ENCODE results near the gene GTPBP1. TPM values are rescaled to one million over a fixed set of nuclear protein-coding genes. Genes with fewer than 3 reads are reported as not detected.

The GTPBP1 gene
- total RNA-seq, 1 donor from 2014 or later, result 111 TPM

- intact Hi-C loops (cut with micrococcal nuclease), result no loop called here
- no peaks in the 10 kb centered on the region for H3K36me3 Mint-ChIP-seq (ENCODE audit: low read depth)
- no peaks in the 10 kb centered on the region for H3K9me3 Mint-ChIP-seq
- DNase-seq (ENCODE audit: low spot score), result no peak
- no peak overlapping the region for H3K27ac Mint-ChIP-seq
- peaks cover 15% of the 10 kb centered on the region for H3K4me1 Mint-ChIP-seq (ENCODE audit: low read depth)
- no peak overlapping the region for H3K4me3 Mint-ChIP-seq
- H3K27me3 Mint-ChIP-seq (ENCODE audit: insufficient read depth), result no peaks in the 10 kb centered on the region
These were observed 56.8 kb downstream of the GTPBP1 start for GRCh38 chr22:38762551-38762983.

- intact Hi-C loops (cut with micrococcal nuclease), result no loop called here
- Mint-ChIP-seq H3K4me3 (no peak overlapping the region), H3K27ac (no peak overlapping the region), H3K4me1 (ENCODE audit: low read depth) (no peaks in the 10 kb centered on the region), H3K9me3 (no peaks in the 10 kb centered on the region), H3K27me3 (ENCODE audit: insufficient read depth) (peaks cover 2% of the 10 kb centered on the region), H3K36me3 (ENCODE audit: low read depth) (no peaks in the 10 kb centered on the region)
- peak; percentile 17 for DNase-seq (ENCODE audit: low spot score)
These were observed 60.5 kb downstream of the GTPBP1 start for GRCh38 chr22:38766076-38766777.

GRCh38 chr22:38767313-38767712 lies 61.6 kb downstream of the GTPBP1 start:
- Mint-ChIP-seq H3K27ac (no peak overlapping the region), H3K4me3 (no peak overlapping the region), H3K4me1 (ENCODE audit: low read depth) (no peaks in the 10 kb centered on the region), H3K9me3 (no peaks in the 10 kb centered on the region), H3K27me3 (ENCODE audit: insufficient read depth) (peaks cover 2% of the 10 kb centered on the region), H3K36me3 (ENCODE audit: low read depth) (no peaks in the 10 kb centered on the region)
- intact Hi-C loops (cut with micrococcal nuclease), result no loop called here
- no peak for DNase-seq (ENCODE audit: low spot score)

- intact Hi-C loops (cut with micrococcal nuclease), result no loop called here
- Mint-ChIP-seq H3K27me3 (ENCODE audit: insufficient read depth) (peaks cover 2% of the 10 kb centered on the region), H3K4me1 (ENCODE audit: low read depth) (no peaks in the 10 kb centered on the region), H3K27ac (no peak overlapping the region), H3K36me3 (ENCODE audit: low read depth) (no peaks in the 10 kb centered on the region), H3K9me3 (no peaks in the 10 kb centered on the region), H3K4me3 (no peak overlapping the region)
- DNase-seq (ENCODE audit: low spot score), result no peak
These were observed 62.3 kb downstream of the GTPBP1 start for GRCh38 chr22:38768036-38768435.

- Mint-ChIP-seq H3K4me3 (no peak overlapping the region), H3K4me1 (ENCODE audit: low read depth) (no peaks in the 10 kb centered on the region), H3K9me3 (no peaks in the 10 kb centered on the region), H3K27ac (no peak overlapping the region), H3K36me3 (ENCODE audit: low read depth) (no peaks in the 10 kb centered on the region), H3K27me3 (ENCODE audit: insufficient read depth) (peaks cover 5% of the 10 kb centered on the region)
- intact Hi-C loops (cut with micrococcal nuclease), result no loop called here
- no peak for DNase-seq (ENCODE audit: low spot score)
These were observed 64.7 kb downstream of the GTPBP1 start for GRCh38 chr22:38770257-38770949.

- Mint-ChIP-seq H3K36me3 (ENCODE audit: low read depth) (no peaks in the 10 kb centered on the region), H3K4me1 (ENCODE audit: low read depth) (no peaks in the 10 kb centered on the region), H3K9me3 (no peaks in the 10 kb centered on the region), H3K27ac (no peak overlapping the region), H3K27me3 (ENCODE audit: insufficient read depth) (peaks cover 5% of the 10 kb centered on the region), H3K4me3 (no peak overlapping the region)
- intact Hi-C loops (cut with micrococcal nuclease), result no loop called here
- DNase-seq (ENCODE audit: low spot score), result no peak
These were observed 66.8 kb downstream of the GTPBP1 start for GRCh38 chr22:38772623-38772873.

- Mint-ChIP-seq H3K27ac (no peak overlapping the region), H3K27me3 (ENCODE audit: insufficient read depth) (peaks cover 5% of the 10 kb centered on the region), H3K4me3 (no peak overlapping the region), H3K36me3 (ENCODE audit: low read depth) (no peaks in the 10 kb centered on the region), H3K4me1 (ENCODE audit: low read depth) (no peaks in the 10 kb centered on the region), H3K9me3 (no peaks in the 10 kb centered on the region)
- no peak for DNase-seq (ENCODE audit: low spot score)
- intact Hi-C loops (cut with micrococcal nuclease), result no loop called here
These were observed 67.7 kb downstream of the GTPBP1 start for GRCh38 chr22:38773363-38773946.

GRCh38 chr22:38774496-38775166 lies 68.9 kb downstream of the GTPBP1 start:
- no peaks in the 10 kb centered on the region for H3K4me1 Mint-ChIP-seq (ENCODE audit: low read depth)
- H3K27ac Mint-ChIP-seq, result no peak overlapping the region
- H3K4me3 Mint-ChIP-seq, result no peak overlapping the region
- H3K36me3 Mint-ChIP-seq (ENCODE audit: low read depth), result no peaks in the 10 kb centered on the region
- DNase-seq (ENCODE audit: low spot score), result no peak
- intact Hi-C loops (cut with micrococcal nuclease), result no loop called here
- H3K27me3 Mint-ChIP-seq (ENCODE audit: insufficient read depth), result peaks cover 3% of the 10 kb centered on the region
- no peaks in the 10 kb centered on the region for H3K9me3 Mint-ChIP-seq

- H3K4me3 Mint-ChIP-seq, result no peak overlapping the region
- intact Hi-C loops (cut with micrococcal nuclease), result no loop called here
- H3K27me3 Mint-ChIP-seq (ENCODE audit: insufficient read depth), result peaks cover 3% of the 10 kb centered on the region
- no peak overlapping the region for H3K27ac Mint-ChIP-seq
- DNase-seq (ENCODE audit: low spot score), result no peak
- no peaks in the 10 kb centered on the region for H3K36me3 Mint-ChIP-seq (ENCODE audit: low read depth)
- H3K9me3 Mint-ChIP-seq, result no peaks in the 10 kb centered on the region
- no peaks in the 10 kb centered on the region for H3K4me1 Mint-ChIP-seq (ENCODE audit: low read depth)
These were observed 69.9 kb downstream of the GTPBP1 start for GRCh38 chr22:38775656-38776055.

- no peak for DNase-seq (ENCODE audit: low spot score)
- Mint-ChIP-seq H3K9me3 (no peaks in the 10 kb centered on the region), H3K27ac (no peak overlapping the region), H3K27me3 (ENCODE audit: insufficient read depth) (peaks cover 3% of the 10 kb centered on the region), H3K4me1 (ENCODE audit: low read depth) (no peaks in the 10 kb centered on the region), H3K4me3 (no peak overlapping the region), H3K36me3 (ENCODE audit: low read depth) (no peaks in the 10 kb centered on the region)
- intact Hi-C loops (cut with micrococcal nuclease), result no loop called here
These were observed 70.3 kb downstream of the GTPBP1 start for GRCh38 chr22:38776086-38776485.

- H3K36me3 Mint-ChIP-seq (ENCODE audit: low read depth), result no peaks in the 10 kb centered on the region
- H3K9me3 Mint-ChIP-seq, result no peaks in the 10 kb centered on the region
- H3K4me3 Mint-ChIP-seq, result no peak overlapping the region
- no peak for DNase-seq (ENCODE audit: low spot score)
- intact Hi-C loops (cut with micrococcal nuclease), result no loop called here
- H3K27ac Mint-ChIP-seq, result no peak overlapping the region
- H3K27me3 Mint-ChIP-seq (ENCODE audit: insufficient read depth), result peaks cover 3% of the 10 kb centered on the region
- H3K4me1 Mint-ChIP-seq (ENCODE audit: low read depth), result no peaks in the 10 kb centered on the region
These were observed 71.4 kb downstream of the GTPBP1 start for GRCh38 chr22:38777087-38777671.

GRCh38 chr22:38781033-38781432 lies 75.3 kb downstream of the GTPBP1 start:
- no peaks in the 10 kb centered on the region for H3K36me3 Mint-ChIP-seq (ENCODE audit: low read depth)
- H3K4me1 Mint-ChIP-seq (ENCODE audit: low read depth), result no peaks in the 10 kb centered on the region
- intact Hi-C loops (cut with micrococcal nuclease), result no loop called here
- no peaks in the 10 kb centered on the region for H3K27me3 Mint-ChIP-seq (ENCODE audit: insufficient read depth)
- no peak for DNase-seq (ENCODE audit: low spot score)
- H3K27ac Mint-ChIP-seq, result no peak overlapping the region
- no peaks in the 10 kb centered on the region for H3K9me3 Mint-ChIP-seq
- no peak overlapping the region for H3K4me3 Mint-ChIP-seq
